Measurements from ENCODE around the gene USP21.

The USP21 gene

DNA sequence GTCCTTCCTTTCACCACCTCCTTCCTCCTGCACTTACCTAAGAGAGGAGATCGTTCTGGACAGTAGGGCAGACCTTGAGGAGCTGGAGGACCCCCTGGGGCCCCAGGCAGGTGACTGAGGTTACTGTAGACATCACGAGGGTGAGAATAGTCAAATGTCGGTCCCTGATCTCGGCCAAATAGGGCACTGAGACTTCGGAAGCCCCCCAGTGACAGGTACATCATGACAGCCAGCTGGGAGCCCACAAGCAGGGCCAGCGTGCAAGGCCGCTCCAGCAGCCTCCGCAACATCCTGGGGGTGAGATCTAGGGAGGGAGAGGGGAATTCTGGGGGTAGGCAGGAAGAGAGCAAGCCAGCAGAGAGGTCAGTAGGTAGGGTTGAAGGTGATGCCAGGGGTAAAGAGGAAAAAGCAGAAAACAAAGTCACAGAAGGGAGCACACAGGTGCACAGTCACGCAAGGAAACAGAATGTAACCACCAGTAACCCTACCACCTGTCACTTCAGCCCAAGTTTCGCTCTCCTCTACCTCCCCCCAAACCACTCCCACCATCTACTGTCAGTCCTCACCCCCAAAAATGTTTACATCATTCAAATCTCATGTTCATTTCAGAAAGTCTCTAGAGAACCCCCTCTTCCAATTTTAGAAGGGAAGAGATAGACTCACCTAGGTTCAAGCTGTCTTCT is 16.6 kb downstream of the USP21 start:
- Histone ChIP-seq H3K4me1 (no peaks in the 10 kb centered on the region; the same call in 1 of the 2 replicates), H3K9me3 (no peaks in the 10 kb centered on the region), H3K27me3 (no peaks in the 10 kb centered on the region), H3K4me3 (ENCODE audit: low read depth, low read length) (peak overlapping the region; percentile 81), H3K36me3 (peaks cover 42% of the 10 kb centered on the region)
- DNase-seq: no peak
- TF ChIP-seq, protein P1, sequence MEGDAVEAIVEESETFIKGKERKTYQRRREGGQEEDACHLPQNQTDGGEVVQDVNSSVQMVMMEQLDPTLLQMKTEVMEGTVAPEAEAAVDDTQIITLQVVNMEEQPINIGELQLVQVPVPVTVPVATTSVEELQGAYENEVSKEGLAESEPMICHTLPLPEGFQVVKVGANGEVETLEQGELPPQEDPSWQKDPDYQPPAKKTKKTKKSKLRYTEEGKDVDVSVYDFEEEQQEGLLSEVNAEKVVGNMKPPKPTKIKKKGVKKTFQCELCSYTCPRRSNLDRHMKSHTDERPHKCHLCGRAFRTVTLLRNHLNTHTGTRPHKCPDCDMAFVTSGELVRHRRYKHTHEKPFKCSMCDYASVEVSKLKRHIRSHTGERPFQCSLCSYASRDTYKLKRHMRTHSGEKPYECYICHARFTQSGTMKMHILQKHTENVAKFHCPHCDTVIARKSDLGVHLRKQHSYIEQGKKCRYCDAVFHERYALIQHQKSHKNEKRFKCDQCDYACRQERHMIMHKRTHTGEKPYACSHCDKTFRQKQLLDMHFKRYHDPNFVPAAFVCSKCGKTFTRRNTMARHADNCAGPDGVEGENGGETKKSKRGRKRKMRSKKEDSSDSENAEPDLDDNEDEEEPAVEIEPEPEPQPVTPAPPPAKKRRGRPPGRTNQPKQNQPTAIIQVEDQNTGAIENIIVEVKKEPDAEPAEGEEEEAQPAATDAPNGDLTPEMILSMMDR (IDR thresholded peaks at IDR 0.05; ENCODE audit: low read depth, low read length): no peak

DNA sequence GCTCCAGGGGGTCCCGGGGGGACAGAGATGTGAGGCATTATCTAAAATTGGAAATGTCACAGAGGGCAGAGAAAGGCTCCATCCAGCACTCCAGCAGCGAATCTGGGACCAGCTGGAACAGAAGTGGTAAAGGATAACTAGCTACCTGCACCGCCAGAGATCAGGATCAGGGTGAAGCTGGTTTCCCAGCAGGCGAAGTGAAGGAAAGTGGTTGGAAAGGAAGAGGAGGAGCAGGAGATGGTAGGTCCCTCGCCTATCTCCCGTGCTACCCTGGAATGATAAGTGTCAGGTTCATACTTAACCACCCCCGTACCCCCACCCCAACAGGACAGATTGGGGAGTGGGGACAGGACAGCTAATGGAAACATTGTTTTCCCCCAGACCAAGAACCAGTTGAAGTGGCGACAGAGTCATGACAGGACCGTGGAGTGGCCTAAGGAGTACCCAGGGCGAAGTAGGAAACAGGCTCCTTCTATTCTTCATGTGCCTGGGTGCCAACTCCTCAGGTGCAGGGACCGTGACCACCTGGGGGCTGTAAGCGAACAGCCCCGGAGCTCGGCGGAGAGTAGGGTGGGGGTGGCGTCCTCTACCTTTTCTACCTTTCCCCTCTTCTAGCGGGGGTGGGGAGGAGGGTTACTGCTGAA is 17.3 kb downstream of the USP21 start:
- peaks cover 35% of the 10 kb centered on the region for H3K36me3 ChIP-seq
- no peak for DNase-seq

DNA sequence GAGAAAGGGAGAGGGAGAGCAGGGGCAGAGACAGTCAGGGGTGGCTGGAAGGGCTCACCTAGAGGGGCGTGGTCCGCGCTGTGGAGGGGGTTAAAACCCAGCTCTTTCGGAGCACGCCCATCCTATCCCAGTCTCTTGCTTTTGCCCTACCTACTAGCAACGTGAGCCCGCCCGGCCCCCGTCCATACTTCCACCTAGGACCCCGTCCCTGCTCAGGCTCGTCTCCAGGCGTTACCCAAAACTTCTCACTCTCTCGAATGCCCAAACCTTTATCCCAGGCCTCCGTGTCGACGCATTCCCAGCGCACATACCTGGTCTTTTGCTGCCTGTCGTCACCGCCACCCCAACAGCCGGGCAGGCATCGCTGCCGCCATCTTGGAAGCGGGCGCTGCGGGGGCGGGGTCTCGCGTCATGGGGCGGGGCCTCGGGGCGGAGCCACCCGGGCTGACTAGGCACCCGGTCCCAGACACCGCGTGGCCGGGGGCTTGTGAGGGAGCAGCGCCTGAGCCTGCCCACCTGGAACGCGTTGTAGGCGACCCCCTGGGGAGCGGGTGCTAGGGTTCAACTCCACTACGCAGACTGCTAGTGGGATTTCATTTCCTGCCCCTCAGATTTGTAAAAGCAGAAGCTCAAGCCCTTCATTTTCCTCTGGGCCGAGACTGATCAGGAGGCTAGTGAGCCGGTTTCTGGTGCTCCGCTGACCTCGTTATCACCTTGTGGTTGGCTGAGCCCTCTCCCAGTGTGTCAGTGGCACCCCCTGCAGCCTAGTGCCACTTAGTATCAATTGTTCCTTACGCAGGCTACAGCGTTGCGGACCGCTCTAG is 18.0 kb downstream of the USP21 start, which contains the start of gene B4GALT3:
Gene B4GALT3 (minus strand): TSS at position 396 of the 824 bp plus-strand sequence. CDS start 1,447 bp downstream, outside the sequence.
- H3K9me3 ChIP-seq: no peaks in the 10 kb centered on the region
- H3K27me3 ChIP-seq: no peaks in the 10 kb centered on the region
- H3K4me3 ChIP-seq (ENCODE audit: low read depth, low read length): peak within 1 kb of the TSS; percentile 81
- peaks cover 28% of the 10 kb centered on the region for H3K36me3 ChIP-seq
- no peaks in the 10 kb centered on the region; the same call in 1 of the 2 replicates for H3K4me1 ChIP-seq
- peak; percentile 95 for DNase-seq
- TF ChIP-seq, protein P1 (IDR thresholded peaks at IDR 0.05; ENCODE audit: low read depth, low read length): peak; percentile 57

More for the DNA sequence above, 17.3 kb downstream of the USP21 start:
- H3K4me1 ChIP-seq: no peaks in the 10 kb centered on the region; the same call in 1 of the 2 replicates
- H3K4me3 ChIP-seq (ENCODE audit: low read depth, low read length): peak overlapping the region; percentile 81
- TF ChIP-seq, protein P1 (IDR thresholded peaks at IDR 0.05; ENCODE audit: low read depth, low read length): no peak
- H3K27me3 ChIP-seq: no peaks in the 10 kb centered on the region
- no peaks in the 10 kb centered on the region for H3K9me3 ChIP-seq

DNA sequence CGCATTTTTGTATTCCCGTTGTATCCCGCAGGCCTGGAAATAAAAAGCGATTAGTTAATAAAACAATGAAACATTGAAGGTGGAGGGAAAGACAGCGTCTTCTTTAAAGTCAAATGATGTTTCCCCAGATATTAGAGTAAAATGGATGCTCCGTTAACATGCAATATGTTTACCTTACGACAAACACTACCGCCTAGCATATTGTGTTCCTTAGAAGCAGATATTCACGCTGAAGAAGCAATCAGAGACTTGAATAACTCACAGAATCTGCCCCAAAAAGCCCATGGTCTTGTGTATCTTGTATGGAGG is 18.6 kb downstream of the USP21 start:
- TF ChIP-seq, protein P1 (IDR thresholded peaks at IDR 0.05; ENCODE audit: low read depth, low read length): no peak
- H3K4me1 ChIP-seq: no peaks in the 10 kb centered on the region; the same call in 1 of the 2 replicates
- H3K27me3 ChIP-seq: no peaks in the 10 kb centered on the region
- H3K9me3 ChIP-seq: no peaks in the 10 kb centered on the region
- peak overlapping the region; percentile 81 for H3K4me3 ChIP-seq (ENCODE audit: low read depth, low read length)
- peaks cover 24% of the 10 kb centered on the region for H3K36me3 ChIP-seq
- no peak for DNase-seq

DNA sequence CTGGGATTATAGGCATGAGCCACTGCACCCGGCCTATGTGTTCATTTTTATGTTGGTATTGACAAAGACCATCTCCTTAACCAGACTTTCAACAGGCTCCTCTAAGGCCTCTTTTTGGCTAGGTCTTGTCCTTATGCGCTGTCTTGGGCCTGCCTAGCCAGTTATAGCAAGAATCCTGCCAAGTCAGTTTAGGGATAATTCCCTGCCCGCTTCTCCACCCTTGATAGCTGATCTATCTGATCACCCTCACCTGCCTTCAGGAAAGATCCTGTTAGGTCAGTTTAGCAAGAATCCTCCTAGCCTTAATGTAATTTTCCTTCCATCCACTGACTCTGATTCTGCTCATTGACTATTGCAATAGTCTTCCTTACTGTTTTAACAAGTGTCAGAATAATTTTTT is 20.4 kb downstream of the USP21 start:
- Histone ChIP-seq H3K9me3 (no peaks in the 10 kb centered on the region), H3K27me3 (no peaks in the 10 kb centered on the region), H3K36me3 (peaks cover 9% of the 10 kb centered on the region), H3K4me3 (ENCODE audit: low read depth, low read length) (no peak overlapping the region), H3K4me1 (no peaks in the 10 kb centered on the region; the same call in 1 of the 2 replicates)
- TF ChIP-seq, protein P1 (IDR thresholded peaks at IDR 0.05; ENCODE audit: low read depth, low read length): no peak
- DNase-seq: no peak

All from BE2C (cell line).